ENCODE measurements around the gene PERM1.

The PERM1 gene

DNA sequence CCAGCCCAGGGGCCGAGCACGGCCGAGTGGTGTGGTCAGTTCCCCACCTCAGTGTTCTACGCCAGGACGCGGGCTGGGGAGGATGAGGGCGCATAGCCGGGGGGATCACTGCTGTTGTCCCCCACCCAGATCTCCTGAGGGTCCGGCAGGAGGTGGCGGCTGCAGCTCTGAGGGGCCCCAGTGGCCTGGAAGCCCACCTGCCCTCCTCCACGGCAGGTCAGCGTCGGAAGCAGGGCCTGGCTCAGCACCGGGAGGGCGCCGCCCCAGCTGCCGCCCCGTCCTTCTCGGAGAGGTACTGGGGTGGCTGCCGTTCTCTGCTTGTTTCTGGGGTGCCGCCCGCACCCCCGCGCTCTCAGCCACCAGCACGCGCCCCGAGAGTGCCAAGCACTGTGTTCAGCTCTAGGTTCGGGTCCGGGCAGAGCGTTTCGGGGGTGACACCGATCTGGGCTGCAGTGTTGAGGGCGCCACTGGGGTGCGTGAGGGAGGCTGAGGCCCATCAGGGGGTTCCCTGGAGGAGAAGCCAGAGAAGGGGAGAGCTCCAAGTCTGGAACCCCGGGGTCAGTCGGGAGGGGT is 40.8 kb downstream of the PERM1 start:
- Mint-ChIP-seq H3K4me1 (peaks cover 14 to 26% of the 10 kb centered on the region in 2 donors), H3K27me3 (peaks cover 36 to 46% of the 10 kb centered on the region in 2 donors), H3K4me3 (peak overlapping the region; percentile 75 to 80), H3K9me3 (no peaks in the 10 kb centered on the region), H3K36me3 (peaks cover 17 to 19% of the 10 kb centered on the region in 2 donors), H3K27ac (peak overlapping the region; percentile 80)
- ATAC-seq (replicated peaks) (peak; percentile 8 to 10), DNase-seq (no peak)

- Mint-ChIP-seq H3K36me3 (peaks cover 10 to 12% of the 10 kb centered on the region in 2 donors), H3K27ac (no peak overlapping the region), H3K27me3 (peaks cover 42 to 52% of the 10 kb centered on the region in 2 donors), H3K4me1 (peaks cover 14 to 20% of the 10 kb centered on the region in 2 donors), H3K4me3 (peak overlapping the region; percentile 46 to 75), H3K9me3 (no peaks in the 10 kb centered on the region)
- no peak for DNase-seq
- peak; percentile 26 to 35 for ATAC-seq (replicated peaks)
Observed at GRCh38 chr1:940107-941014, 41.5 kb downstream of the PERM1 start.

DNA sequence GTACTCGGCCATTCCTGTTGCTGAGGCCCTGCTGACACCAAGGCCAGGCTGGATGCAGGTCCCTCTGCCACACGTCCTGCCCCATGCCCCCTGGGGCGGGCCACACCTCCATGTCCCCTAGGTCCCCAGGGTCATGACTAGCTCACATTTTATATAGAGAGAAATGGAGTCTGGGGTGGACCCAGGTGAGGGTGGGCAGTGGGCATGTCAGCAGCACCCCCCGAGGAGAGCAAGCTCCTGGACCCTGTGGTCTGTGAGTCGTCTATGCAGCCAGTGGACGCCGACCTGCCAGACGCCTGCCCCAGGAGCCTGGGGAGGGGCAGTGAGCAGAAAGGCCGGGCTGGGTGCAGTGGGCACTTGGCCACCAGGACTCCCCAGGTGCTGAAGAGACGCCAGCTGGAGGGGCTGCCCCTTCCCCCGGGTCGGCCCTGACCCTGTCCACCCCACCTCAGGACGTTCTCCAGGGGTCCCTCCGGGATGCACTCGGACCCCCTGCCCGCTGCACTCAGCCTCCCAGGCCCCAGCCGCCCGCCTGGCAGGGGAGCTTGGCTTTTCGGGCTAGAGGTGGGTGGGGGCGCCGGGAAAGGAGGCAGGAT is 42.3 kb downstream of the PERM1 start:
- Mint-ChIP-seq H3K36me3 (peaks cover 4 to 5% of the 10 kb centered on the region in 2 donors), H3K9me3 (no peaks in the 10 kb centered on the region), H3K27ac (no peak overlapping the region), H3K4me1 (peaks cover 16 to 20% of the 10 kb centered on the region in 2 donors), H3K27me3 (peaks cover 49 to 59% of the 10 kb centered on the region in 2 donors), H3K4me3 (peak overlapping the region in 1 of 2 donors; percentile 75)
- no peak for DNase-seq
- ATAC-seq (replicated peaks): no peak

- no peaks in the 10 kb centered on the region for H3K9me3 Mint-ChIP-seq
- peaks cover 49 to 59% of the 10 kb centered on the region in 2 donors for H3K27me3 Mint-ChIP-seq
- DNase-seq: no peak
- no peak overlapping the region for H3K27ac Mint-ChIP-seq
- peaks cover 16 to 20% of the 10 kb centered on the region in 2 donors for H3K4me1 Mint-ChIP-seq
- H3K4me3 Mint-ChIP-seq: no peak overlapping the region
- no peak for ATAC-seq (replicated peaks)
- peaks cover under 1 to 1% of the 10 kb centered on the region in 2 donors for H3K36me3 Mint-ChIP-seq
Observed at GRCh38 chr1:938711-939489, 43.0 kb downstream of the PERM1 start.

GRCh38 chr1:938088-938683 is 43.7 kb downstream of the PERM1 start:
- ATAC-seq (replicated peaks): peak; percentile 46 to 60
- Mint-ChIP-seq H3K27me3 (peaks cover 54 to 63% of the 10 kb centered on the region in 2 donors), H3K36me3 (peaks cover 0 to 1% of the 10 kb centered on the region in 2 donors), H3K27ac (peak overlapping the region; percentile 17), H3K4me3 (no peak overlapping the region), H3K4me1 (peaks cover 16 to 20% of the 10 kb centered on the region in 2 donors), H3K9me3 (no peaks in the 10 kb centered on the region)
- DNase-seq: no peak

DNA sequence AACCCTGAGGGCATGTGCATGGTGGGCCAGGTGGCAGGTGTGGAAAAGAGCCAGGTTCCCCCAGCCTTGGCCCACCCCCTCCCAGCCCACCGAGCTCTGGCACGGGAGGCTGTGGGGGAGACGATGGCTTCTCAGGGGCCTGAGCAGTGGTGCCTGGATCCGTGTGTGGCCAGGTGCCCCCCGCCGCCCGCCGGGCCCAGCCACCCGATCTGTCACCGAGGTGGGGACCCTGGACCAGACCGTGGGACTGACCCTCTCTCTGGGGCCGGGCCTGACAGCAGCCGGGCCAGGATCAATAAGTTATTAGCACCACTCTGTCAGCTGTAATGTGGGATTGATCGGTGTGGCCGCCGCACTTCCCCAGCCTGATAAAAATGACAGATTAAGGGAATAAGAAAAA is 44.4 kb downstream of the PERM1 start:
- Mint-ChIP-seq H3K9me3 (no peaks in the 10 kb centered on the region), H3K36me3 (peaks cover 0 to 1% of the 10 kb centered on the region in 2 donors), H3K4me3 (no peak overlapping the region), H3K4me1 (peaks cover 16% of the 10 kb centered on the region in 2 donors), H3K27me3 (peaks cover 61 to 66% of the 10 kb centered on the region in 2 donors), H3K27ac (no peak overlapping the region)
- ATAC-seq (replicated peaks) (no peak), DNase-seq (no peak)

- Mint-ChIP-seq H3K4me1 (peaks cover 16 to 17% of the 10 kb centered on the region in 2 donors), H3K36me3 (peaks cover 0 to 1% of the 10 kb centered on the region in 2 donors), H3K27ac (no peak overlapping the region), H3K4me3 (no peak overlapping the region), H3K9me3 (no peaks in the 10 kb centered on the region), H3K27me3 (peaks cover 62 to 69% of the 10 kb centered on the region in 2 donors)
- no peak for DNase-seq
- no peak for ATAC-seq (replicated peaks)
Observed at GRCh38 chr1:936348-937264, 45.3 kb downstream of the PERM1 start.

GRCh38 chr1:935751-936231 is 46.1 kb downstream of the PERM1 start:
- H3K36me3 Mint-ChIP-seq: peaks cover 0 to 1% of the 10 kb centered on the region in 2 donors
- ATAC-seq (replicated peaks) (no peak), DNase-seq (no peak)
- H3K4me3 Mint-ChIP-seq: peak overlapping the region in 1 of 2 donors; percentile 13
- H3K4me1 Mint-ChIP-seq: peaks cover 11 to 13% of the 10 kb centered on the region in 2 donors
- peaks cover 62 to 69% of the 10 kb centered on the region in 2 donors for H3K27me3 Mint-ChIP-seq
- no peaks in the 10 kb centered on the region for H3K9me3 Mint-ChIP-seq
- no peak overlapping the region for H3K27ac Mint-ChIP-seq

DNA sequence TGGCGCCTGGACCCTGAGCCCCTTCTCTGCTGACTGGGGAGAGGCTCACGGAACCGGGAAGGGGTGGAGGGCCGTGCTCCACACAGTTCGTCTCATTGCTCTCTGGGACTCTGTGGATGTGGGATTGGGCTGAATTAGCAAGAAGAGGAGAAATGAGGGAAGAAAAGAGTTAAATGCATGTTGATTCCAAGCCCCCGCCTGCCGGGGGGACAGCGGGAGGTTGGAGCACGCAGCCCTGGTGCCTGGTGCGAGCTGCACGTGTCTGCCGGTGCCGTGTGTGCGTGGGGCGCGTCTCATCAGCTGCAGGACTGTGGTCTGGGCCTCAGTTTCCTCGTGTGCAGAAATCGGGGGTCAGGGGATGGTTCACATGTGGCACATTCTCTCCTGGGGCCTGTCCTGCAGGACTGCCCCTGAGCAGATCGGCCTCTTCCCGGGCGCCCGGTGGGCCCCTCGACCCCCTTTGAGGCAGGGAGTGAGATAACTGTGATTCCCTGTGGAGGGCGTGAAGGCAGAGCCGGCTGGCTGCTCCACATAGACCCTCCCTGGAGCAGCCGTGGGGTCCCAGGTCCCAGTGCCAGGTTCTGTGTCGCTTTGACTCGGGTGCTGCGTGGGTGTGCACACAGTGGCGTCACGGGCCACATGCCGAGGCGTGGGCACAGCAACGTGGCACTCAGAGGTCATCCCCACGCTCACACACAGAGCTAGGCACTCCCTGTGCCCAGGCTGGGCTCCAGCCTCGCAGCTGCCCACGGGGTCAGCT is 46.7 kb downstream of the PERM1 start:
- Mint-ChIP-seq H3K4me3 (peak overlapping the region in 1 of 2 donors; percentile 13), H3K27ac (peak overlapping the region; percentile 16), H3K27me3 (peaks cover 60 to 72% of the 10 kb centered on the region in 2 donors), H3K9me3 (no peaks in the 10 kb centered on the region), H3K4me1 (peaks cover 10% of the 10 kb centered on the region in 2 donors), H3K36me3 (peaks cover 0 to 1% of the 10 kb centered on the region in 2 donors)
- DNase-seq (no peak), ATAC-seq (replicated peaks) (no peak)

- DNase-seq (no peak), ATAC-seq (replicated peaks) (no peak)
- Mint-ChIP-seq H3K27me3 (peaks cover 61 to 70% of the 10 kb centered on the region in 2 donors), H3K4me1 (peaks cover 5 to 7% of the 10 kb centered on the region in 2 donors), H3K4me3 (no peak overlapping the region), H3K27ac (no peak overlapping the region), H3K9me3 (no peaks in the 10 kb centered on the region), H3K36me3 (peaks cover 0 to 1% of the 10 kb centered on the region in 2 donors)
Observed at GRCh38 chr1:933603-933940, 48.3 kb downstream of the PERM1 start.

DNA sequence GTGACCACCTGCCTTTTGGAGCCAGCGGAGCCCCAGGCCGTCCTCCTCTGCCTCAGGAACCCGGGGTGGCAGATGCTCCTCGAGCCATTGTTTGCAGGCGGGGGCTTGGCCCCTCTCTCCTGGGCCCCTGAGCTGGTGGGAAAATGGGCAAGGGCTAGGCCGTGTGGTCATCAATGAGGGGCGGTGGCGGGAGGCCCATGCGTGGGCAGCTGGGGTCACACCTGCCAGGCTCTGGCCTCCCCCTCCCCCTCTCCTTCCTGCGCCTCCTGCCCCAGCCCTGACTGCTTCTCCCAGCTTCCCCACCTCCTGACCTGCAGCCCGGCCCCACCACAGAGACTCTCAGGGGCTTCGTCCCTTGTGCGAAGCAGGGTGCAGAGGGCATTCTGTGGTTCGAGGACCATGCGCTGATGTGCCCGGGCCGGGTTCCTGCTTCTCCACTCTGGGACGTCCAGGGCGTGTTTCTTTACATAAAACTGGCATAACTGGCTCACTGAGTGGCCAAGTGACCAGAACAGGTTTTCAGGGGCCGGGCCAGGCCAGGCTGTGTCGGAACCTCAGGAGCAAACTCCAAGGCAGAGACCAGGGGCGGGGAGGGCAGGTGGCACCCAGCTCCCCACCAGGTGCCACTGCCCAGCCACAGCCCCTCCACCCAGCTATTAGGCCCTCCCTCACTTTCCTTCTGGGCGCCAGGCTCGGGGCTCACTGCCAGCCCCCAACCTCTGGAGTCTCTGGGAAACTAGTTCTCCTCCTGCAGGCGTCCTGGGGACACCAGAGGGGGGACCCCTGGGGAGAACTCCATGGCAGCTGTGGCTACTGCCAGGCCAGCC is 48.9 kb downstream of the PERM1 start:
- no peak for DNase-seq
- peaks cover 60 to 70% of the 10 kb centered on the region in 2 donors for H3K27me3 Mint-ChIP-seq
- no peaks in the 10 kb centered on the region for H3K9me3 Mint-ChIP-seq
- H3K4me3 Mint-ChIP-seq: no peak overlapping the region
- H3K36me3 Mint-ChIP-seq: peaks cover 0 to 1% of the 10 kb centered on the region in 2 donors
- H3K4me1 Mint-ChIP-seq: peaks cover 5% of the 10 kb centered on the region in 2 donors
- no peak overlapping the region for H3K27ac Mint-ChIP-seq
- ATAC-seq (replicated peaks): no peak
